ENCODE results near the gene TBKBP1.
A peak's percentile ranks its signal among the peaks of the same experiment; 100 is the strongest.

TBKBP1 gene

GRCh38 chr17:47719411-47720152 is 25.6 kb downstream of the TBKBP1 start:
- TF ChIP-seq CTCF (IDR thresholded peaks at IDR 0.05; ENCODE audit: low read depth, low read length), result no peak
- H3K4me3 ChIP-seq (replicated peaks in 1 of 2; ENCODE audit: low read depth in 2 of 2, low read length in 2 of 2), result no peak overlapping the region
- peak in 1 of 2 donors; percentile 66 for DNase-seq (ENCODE audit: low read depth in 2 of 2)

GRCh38 chr17:47720196-47720595 is 26.2 kb downstream of the TBKBP1 start:
- DNase-seq (ENCODE audit: low read depth in 2 of 2), result no peak
- TF ChIP-seq CTCF (IDR thresholded peaks at IDR 0.05; ENCODE audit: low read depth, low read length), result no peak
- no peak overlapping the region for H3K4me3 ChIP-seq (replicated peaks in 1 of 2; ENCODE audit: low read depth in 2 of 2, low read length in 2 of 2)

- DNase-seq (ENCODE audit: low read depth in 2 of 2), result peak in 1 of 2 donors; percentile 13
- no peak overlapping the region for H3K4me3 ChIP-seq (replicated peaks in 1 of 2; ENCODE audit: low read depth in 2 of 2, low read length in 2 of 2)
Observed at GRCh38 chr17:47720754-47721533, 27.0 kb downstream of the TBKBP1 start.

GRCh38 chr17:47721725-47722124 is 27.8 kb downstream of the TBKBP1 start:
- no peak for DNase-seq (ENCODE audit: low read depth in 2 of 2)
- H3K4me3 ChIP-seq (replicated peaks in 1 of 2; ENCODE audit: low read depth in 2 of 2, low read length in 2 of 2), result no peak overlapping the region
- no peak for TF ChIP-seq CTCF (IDR thresholded peaks at IDR 0.05; ENCODE audit: low read depth, low read length)

More at GRCh38 chr17:47720754-47721533, 27.0 kb downstream of the TBKBP1 start:
- no peak for TF ChIP-seq CTCF (IDR thresholded peaks at IDR 0.05; ENCODE audit: low read depth, low read length)

- no peak overlapping the region for H3K4me3 ChIP-seq (replicated peaks in 1 of 2; ENCODE audit: low read depth in 2 of 2, low read length in 2 of 2)
- DNase-seq (ENCODE audit: low read depth in 2 of 2), result no peak
- TF ChIP-seq CTCF (IDR thresholded peaks at IDR 0.05; ENCODE audit: low read depth, low read length), result no peak
Observed at GRCh38 chr17:47724705-47725104, 30.7 kb downstream of the TBKBP1 start.

- H3K4me3 ChIP-seq (replicated peaks in 1 of 2; ENCODE audit: low read depth in 2 of 2, low read length in 2 of 2), result no peak overlapping the region
- peak; percentile 4 for TF ChIP-seq CTCF (IDR thresholded peaks at IDR 0.05; ENCODE audit: low read depth, low read length)
- DNase-seq (ENCODE audit: low read depth in 2 of 2), result no peak
Observed at GRCh38 chr17:47725446-47726111, 31.6 kb downstream of the TBKBP1 start.
